ENCODE data around the gene ERBB2.
"Not testable (repeated sequence)": the region's sequence is repeated elsewhere in the genome, so short reads cannot be mapped to it uniquely, and the experiment has no call there.

DNA sequence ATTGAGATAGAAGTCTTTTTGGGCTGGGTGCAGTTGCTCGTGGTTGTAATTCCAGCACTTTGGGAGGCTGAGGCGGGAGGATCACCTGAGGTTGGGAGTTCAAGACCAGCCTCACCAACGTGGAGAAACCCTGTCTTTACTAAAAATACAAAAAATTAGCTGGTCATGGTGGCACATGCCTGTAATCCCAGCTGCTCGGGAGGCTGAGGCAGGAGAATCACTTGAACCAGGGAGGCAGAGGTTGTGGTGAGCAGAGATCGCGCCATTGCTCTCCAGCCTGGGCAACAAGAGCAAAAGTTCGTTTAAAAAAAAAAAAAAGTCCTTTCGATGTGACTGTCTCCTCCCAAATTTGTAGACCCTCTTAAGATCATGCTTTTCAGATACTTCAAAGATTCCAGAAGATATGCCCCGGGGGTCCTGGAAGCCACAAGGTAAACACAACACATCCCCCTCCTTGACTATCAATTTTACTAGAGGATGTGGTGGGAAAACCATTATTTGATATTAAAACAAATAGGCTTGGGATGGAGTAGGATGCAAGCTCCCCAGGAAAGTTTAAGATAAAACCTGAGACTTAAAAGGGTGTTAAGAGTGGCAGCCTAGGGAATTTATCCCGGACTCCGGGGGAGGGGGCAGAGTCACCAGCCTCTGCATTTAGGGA lies 577 bp upstream of the ERBB2 start:
- TF ChIP-seq EZH2 (IDR thresholded peaks at IDR 0.05; ENCODE audit: insufficient read depth, poor library complexity, severe bottlenecking); EZH2phosphoT487 (IDR thresholded peaks at IDR 0.05; ENCODE audit: insufficient read depth, low read depth): not testable (repeated sequence)

All from GM23248 (cell line).